GM19035 (cell line): Measurements from ENCODE around the gene COL23A1.

Experiments
- ATAC-seq: cut with Tn5 transposase; IDR thresholded peaks from one replicate; pipeline ENCODE4 v1.9.1; 2021; ENCODE audit not compliant: unreplicated experiment

Gene COL23A1

DNA sequence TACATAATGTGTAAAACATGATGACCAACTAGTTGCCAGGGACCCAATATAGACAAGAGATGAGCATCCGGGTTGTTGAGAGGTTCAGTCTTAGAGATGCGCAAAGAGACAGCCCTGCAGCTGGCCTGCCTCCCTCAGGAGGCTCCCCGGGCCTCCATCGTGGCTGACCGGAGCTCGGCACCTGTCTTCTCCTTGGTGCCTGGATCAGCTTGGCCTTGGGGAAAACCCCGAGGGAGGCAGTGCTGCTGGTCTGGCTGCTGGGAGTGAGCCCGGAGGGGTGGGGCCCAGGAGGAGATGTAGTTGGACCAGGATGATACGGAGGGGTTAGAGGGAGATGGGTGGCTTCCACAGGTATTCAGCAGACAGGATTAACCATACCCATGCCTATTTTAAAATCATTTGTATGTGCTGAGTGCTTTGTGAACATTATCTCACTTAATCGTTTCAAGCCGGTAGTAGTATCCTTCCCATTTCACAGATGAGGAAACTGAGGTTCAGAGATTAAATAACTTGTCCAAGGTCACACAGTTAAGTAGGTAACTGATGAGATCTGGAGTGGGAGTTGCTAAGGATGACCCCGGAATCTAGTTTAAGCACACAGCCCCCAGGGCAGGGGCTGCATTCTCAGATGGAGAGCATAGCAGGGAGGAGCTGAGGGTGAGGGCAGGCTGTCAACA is 173.8 kb downstream of the COL23A1 start:
- ATAC-seq, result no peak

DNA sequence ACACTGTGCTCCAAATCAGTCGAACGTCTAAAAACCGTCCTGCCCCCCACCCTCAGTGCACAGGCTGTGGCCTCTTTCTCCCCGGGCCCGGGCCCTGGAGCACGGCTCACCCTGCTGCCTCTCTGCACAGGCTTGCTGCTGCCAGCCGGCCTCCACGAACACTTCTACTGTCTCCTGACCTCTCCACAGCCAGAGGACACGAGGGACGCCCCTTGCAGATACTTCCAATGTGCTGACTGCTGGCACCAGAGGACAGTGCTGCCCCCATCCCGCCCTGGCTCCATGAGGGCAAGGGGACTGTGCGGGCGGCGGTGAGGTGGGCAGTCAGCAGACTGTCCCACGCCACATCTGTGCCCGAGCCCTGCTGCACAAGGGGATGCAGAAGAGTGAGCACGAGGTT is 174.8 kb downstream of the COL23A1 start:
- ATAC-seq, result no peak

DNA sequence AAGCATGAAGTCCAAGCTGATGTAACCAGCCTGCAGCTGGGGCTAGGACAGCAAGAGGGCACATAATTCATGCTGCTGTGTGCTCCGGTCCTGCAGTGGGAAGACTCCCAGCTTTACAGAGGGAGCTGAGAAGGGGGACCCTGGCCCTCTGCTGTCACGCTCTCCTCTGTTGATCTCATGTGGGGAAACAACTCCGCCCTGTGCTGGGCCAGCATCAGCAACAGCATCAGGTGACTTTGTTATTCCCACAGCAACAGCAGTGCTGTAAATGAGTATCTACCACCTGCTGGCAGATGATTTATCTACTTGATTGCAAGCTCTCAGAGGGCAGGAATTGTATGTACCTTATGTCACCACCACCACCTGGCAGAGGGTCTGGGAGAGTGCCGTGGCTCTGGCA is 176.2 kb downstream of the COL23A1 start:
- ATAC-seq, result no peak

DNA sequence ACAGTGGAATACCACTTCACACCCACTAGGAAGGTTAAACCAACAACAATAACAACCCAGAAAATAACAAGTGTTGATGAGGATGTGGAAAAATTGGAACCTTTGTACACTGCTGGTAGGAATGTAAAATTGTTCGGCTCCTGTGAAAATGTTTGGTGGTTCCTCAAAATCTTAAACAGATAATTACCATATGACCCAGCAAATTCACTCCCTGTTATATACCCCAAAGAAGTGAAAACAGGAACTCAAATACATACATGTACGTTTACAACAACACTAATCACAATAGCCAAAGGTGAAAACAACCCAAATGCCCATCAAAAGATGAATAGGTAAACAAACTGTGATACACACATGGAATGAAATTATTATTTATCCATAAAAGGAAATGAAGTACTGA is 179.1 kb downstream of the COL23A1 start:
- no peak for ATAC-seq

DNA sequence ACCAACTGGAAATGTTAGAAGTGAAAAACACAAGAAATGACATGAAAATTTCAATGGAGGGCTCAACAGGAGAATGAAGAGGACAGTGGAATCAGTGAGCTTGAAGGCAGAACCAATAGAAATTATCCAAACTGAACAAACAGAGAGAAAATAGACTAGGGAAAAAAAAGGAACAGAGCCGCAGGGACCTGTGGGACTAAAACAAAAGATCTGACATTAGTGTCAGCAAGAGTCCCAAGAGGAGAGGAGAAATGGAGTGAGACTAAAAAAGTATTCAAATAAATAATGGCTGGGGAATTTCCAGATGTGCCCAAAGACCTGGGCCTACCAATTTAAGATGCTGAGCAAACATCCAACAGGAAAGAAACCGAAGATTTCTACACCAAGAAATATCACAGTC is 182.5 kb downstream of the COL23A1 start:
- no peak for ATAC-seq

DNA sequence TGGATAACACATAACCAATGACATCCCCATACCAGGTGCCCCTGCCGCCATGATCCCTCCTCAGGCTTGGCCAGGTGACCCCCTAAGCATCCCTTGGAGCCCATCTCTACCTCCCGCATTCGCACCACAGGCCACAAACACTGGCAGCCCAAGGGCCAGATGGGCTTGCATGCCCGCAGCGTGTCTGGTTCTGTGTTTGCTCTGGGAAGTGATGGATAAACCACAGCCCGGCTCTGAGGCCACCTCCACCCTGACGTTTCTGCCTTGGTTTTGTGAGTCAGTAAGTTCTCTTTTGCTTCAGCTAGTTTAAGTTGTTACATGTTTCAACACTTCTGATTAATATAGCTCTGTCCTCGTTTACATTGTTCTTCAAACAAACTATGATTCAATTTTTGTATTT is 185.2 kb downstream of the COL23A1 start:
- ATAC-seq, result no peak

DNA sequence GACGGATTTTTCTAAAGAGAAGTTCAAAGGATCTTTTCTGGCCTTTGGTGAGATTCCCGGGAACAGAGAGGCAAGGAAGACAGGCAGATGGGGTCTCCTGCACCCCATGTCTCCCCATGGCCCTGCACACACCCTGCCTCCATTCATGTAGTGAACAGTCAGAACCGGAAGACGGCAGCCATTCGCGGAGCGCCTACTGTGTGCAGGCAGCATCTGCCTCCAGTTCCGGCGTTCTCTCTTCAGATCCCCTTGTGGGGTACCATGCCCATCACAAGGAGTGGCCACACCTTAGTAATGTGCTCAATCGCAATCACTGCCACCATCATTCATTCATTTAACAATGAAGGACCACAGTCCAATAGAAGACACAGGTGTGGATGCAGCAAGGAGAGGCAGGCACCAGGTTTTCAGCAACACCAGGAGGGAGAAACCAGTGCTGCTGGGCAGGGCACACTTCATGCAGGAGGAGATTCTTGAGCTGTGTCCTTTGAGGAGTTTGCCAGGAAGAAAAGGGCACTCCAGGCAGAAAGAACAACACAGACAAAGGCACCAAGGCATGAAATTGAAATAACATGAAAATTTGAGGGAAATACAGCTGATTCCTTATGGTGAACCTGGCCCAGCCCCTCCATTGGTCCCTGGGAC is 186.1 kb downstream of the COL23A1 start:
- ATAC-seq, result no peak

DNA sequence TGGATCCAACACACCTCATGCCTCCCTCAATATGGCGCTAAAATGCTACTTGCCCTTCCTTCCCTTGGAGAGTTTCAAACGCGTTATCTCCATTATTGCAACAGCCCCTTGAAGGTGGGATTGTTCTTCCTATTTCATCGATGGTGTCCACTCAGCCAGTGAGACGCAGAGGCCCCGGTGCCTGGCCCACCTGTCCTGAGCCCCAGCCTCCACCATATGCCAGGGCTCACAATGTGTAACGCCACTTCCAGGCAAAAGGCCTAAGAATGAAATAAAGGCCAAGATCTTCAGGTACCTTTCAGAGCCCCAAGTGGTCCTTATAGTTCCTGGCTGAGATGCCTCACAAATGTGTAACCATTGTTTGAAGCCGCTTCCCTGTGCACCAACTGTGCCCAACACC is 186.8 kb downstream of the COL23A1 start:
- no peak for ATAC-seq

DNA sequence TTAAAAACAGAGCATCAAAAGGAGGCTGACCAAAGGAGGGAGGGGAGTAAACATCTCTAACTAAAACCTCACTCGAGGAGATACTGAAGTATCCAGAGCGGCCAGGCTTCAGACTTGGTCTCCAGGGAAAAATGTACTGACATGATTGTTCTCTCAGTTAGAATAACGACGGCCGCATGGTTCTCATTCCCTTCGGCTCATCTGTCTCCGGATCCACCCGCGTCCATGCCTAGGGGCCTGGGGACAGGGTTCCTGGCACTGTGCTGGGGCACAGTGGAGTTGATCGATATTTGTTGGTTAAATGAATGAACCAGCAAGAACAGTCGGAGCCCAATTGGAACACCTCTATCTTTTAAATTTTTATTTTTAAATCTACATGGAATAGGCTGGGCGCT is 190.5 kb downstream of the COL23A1 start:
- no peak for ATAC-seq

DNA sequence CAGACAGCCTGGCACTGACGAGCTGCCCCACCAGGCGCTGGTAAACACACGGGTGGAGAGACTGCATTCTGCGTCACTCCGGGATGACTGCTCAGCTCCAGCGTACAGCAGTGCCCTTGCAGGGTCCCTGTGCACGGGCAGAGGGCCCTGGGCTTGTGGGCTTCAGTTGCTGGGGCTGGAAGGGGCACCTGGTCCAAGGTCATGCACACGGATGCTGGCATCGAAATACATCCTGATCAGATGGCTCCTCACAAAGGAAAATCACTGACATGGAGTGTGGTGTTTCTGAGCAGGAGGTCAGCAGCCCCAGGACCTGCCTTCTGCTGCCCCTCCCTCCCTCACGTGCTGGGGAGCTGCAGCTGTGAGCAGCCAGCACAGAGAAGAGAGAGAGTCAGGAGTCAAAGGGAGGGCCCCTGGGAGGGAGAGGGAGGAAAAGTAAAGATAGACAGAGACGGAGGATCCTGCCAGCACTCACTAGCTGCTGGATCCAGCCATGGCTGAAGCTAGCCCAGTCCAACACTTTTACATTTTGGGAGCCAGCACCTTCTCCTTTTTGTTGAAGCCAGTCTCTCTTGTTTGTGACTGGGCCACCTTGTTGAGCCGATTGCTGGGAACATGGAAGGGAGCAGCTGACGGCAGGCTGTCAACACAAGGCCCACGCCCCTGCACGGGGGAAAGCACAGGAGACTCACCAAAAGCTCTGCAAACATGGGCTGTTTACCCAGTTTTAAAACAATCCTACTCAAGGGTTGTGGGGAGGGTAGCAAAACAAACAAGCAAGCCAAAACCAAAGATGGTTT is 191.1 kb downstream of the COL23A1 start:
- no peak for ATAC-seq

DNA sequence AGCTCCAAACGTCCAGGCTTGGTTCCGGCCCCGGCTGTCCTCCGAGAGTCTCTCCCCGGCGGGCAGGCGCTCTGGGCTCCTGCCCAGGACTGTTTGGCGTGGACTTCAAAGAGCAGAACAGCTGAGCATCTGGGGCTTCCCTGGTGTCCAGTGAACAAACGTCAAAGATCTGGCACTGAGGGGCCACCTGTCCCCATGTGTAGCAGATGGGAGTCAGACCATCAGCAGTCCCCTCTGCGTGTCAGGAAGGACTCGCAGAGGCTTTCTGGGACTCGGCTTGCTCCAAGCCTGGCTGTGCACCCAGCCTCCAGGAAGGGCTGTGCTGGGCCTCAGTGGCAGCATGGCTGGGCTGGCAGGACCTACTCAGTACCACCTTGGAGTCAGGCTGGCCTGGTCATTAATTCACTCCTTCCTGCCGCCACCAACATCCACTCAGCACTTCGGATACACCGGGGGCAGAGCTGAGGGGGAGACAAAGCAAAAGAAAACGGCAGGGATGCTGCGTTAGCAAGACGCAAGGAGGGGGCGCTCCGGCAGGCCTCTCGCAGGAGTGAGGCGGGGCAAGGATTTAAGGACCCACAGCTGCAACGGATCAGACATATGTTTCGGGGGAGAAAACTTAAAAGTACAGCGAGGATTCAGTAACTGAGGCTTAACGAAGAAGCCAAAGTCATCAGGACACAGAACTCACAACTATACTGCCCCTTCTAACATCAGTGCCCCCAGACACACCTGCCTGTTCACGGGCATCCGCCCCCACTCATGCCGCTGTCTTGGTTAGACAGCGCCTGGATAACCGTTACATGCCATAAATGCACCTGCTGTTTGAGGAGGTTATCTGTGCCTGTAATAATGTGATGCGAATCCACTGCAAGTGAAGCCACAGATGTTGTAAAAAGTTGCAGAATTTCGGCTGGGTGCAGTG is 193.1 kb downstream of the COL23A1 start:
- no peak for ATAC-seq

DNA sequence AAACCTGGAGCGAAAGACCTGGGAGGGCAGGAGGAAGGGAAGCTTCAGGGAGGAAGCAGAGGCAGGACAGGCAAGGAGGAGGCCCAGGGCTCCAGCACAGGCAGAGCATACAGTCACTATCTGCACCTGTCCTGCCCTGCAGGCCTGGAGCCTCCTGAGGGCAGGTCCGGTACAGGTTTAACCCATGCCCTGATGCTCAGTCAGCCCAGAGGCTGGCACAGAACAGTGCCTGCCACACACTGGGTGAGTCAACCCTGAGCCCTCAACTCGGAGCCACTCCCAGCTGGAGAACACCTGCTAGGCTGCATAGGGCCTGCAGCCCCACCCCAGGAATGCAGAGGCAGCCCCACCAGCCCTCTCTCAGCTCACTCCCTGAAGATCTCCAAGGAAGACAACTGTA is 196.1 kb downstream of the COL23A1 start:
- ATAC-seq, result no peak

DNA sequence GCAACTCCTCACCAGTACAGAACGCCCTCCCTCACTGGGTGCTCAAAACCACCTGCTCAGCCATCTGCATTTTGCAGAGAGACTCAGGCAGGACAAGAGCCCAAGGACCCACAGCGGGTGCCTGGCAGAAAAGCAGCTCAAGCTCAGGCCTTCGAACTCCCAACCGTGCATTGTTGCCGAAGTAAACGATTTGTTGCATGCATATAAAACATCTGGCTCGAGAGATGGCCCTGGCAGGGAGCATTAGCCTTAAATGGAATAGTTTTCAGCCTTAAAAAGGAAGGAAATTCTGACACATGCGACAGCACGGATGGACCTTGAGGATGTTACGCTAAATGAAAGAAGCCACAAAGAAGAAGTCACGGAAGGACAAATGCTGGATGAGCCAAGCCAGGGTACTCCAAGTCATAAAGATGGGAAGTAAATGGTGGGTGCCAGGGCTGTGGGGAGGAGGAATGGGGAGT is 197.2 kb downstream of the COL23A1 start:
- ATAC-seq, result no peak

DNA sequence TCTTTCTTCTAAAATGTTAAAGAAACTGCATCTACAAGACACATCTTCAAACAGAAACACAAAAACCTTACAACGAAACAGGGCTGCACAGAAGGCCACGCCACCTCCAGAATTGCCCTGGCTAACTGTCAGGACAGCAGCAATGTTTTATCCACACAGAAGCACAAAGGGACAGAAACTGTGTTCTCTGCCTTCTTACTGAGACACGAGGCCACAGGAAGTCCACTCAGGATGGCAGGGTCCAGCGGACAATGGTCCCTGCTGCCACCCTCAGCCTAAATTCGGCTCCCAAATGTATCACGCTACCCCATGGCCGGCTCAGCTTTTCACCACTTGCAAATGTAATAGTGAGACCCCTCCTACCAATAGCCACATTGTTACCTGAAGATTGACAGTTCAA is 197.8 kb downstream of the COL23A1 start:
- ATAC-seq, result no peak

DNA sequence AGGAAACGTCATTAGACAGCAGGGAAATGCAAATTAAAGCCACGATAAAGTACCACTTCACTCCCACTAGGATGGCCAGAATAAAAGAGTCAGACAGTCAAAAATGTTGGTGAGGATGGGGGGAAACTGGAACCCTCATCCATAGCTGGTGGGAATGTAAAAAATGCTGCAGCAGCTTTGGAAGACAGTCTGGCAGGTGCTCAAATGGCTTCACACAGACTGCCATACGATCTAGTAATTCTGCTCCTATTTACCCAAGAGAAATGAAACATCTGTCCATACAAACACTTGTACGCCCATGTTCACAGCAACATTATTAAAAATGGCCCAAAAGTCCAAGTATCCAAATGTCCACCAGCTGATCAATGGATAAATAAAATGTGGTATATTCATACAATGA is 198.7 kb downstream of the COL23A1 start:
- ATAC-seq, result no peak

DNA sequence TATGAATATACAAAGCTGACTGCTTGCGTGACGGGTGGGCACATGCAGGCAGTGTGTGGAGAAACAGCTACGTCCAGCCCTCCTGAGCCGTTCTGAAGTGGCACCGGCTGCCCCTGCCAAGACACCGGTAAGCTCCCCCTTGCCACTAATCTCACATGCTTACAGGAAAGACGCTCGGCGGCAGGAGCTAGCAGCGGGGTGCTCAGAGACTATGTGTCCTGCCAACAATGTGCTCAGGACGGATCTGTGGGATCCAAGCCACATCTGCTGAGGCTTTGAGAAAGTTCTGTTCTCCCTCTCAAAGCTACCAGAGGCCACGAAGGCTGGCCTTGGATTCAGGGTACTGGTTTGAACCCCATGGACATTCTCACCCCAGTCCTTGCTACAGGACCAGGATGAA is 200.4 kb downstream of the COL23A1 start:
- ATAC-seq, result no peak

DNA sequence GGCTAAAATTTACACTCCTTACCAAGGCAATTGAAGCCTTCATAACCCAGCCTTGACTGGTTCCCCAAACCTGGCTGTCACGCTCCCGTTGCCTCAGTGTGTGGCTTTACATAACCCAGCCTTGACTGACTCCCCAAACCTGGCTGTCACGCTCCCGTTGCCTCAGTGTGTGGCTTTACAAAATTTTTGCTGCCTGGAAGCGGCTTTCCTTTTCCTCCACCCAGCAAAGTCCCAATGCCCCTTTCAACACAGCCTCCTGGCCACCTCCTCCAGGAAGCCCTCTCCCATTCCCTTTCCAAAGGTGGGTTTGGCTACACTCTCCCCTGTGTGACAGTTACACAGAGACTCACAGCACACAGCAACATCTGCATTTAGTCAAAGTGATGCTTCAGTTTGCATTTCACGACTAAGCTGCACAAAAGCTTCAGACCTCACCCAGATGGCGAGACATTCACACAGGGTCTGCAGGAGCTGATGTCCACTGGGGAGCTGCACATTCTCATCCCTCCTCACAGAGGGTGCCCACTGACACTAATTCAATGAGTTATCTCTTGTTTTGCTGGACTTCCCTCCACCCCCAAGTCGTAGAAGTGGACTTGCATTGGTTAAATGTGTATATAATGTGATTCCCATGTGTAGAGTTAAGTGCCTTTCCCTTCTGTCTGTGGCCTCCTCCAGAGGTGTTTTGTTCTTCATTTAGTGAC is 201.0 kb downstream of the COL23A1 start:
- ATAC-seq, result no peak

DNA sequence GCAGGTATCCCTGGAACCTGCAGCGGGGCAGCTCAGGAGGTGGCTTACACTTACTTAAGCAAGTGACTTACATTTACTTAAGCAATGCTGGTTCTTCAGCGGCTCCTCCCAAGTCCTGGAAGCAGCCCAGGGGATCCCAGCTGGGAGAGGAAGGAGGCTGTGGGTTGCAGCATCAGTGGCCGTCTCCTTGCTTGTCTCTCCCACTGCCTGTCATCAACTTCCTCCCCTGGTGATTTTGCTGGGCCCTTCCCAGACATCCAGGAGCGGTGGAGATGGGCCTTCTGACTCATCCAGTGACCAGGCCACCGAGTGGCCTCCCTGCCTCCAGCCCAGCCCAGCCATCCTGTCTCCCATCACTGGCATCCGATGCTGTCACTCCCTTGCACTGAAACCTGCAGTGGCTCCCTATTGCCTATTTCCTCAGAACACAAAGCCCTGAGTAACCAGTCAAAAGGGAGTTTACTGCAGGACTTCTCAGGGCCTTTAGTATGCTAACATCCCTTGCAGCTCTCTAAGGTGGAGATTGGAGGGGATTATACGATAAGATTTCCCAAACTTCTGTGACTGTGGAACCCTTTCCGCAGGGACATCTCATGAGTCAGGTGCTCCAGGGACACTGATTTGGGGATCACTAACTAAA is 201.7 kb downstream of the COL23A1 start:
- no peak for ATAC-seq

DNA sequence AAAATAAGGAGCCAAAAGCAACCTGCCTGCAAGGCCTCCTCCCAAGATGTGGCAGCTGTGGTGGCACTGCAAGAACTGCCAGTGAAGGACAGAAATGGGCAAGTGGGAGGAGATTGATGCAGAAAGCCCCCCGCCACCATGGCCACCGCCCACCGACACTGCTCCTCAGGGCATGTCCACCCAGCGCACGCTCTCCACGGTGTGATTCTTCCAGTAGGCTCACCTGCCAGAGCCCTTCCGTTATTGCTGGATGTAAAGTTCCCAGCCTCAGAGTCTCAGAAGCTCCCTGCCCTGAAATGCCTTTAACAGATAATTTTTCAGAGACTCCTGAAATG is 202.4 kb downstream of the COL23A1 start:
- ATAC-seq, result no peak
